ENCODE results near the gene TBC1D24.

The TBC1D24 gene

DNA sequence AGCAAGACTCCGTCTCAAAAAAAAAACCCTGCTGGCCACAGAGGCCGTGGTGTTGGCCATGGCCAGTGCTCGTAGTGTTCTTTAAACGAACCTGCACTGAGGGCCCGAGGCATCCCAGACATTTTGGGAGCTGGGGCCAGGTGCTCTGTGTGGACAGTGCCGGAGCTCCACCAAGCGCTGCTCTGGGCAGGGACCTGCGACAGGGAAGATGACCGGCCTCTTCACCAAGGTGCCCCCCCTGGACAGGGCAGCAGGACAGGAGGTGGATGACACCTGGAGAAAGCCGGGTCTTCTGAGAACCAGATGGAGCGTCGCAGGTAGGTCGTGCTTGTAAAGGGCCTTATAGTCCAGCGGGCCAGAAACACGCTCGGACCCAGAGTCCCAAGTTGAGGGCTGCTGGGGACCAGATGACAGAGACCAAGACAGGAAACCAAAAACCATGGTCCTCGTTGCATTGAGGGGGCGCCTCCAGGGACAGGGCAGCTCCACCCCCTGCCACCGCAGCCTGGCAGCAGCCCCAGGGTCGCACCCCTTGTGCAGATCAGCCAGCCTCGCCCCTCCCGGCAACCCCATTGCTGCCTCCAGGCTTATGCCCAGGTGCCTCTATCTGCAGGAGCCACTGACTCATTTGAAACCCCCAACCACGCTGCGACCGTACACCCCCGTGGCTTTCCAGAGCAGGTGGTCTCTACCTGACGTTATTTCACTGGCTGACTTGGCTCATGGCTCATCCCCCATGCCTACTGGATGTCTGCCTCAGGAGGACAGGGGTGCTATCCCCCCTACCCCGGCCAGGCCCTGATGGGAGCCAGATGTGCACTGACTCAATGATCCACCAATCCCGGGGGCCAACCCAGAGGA is 8.0 kb upstream of the TBC1D24 start:
- ATAC-seq (replicated peaks; ENCODE audit: extremely low read depth, poor library complexity, severe bottlenecking) (no peak), DNase-seq (ENCODE audit: low spot score in 2 of 2) (no peak)
- Mint-ChIP-seq H3K9me3 (no peaks in the 10 kb centered on the region), H3K4me3 (no peak overlapping the region), H3K27me3 (peaks cover 28% of the 10 kb centered on the region), H3K36me3 (ENCODE audit: insufficient read depth) (peaks cover 1% of the 10 kb centered on the region), H3K27ac (ENCODE audit: low read depth) (no peak overlapping the region), H3K4me1 (no peaks in the 10 kb centered on the region)

DNA sequence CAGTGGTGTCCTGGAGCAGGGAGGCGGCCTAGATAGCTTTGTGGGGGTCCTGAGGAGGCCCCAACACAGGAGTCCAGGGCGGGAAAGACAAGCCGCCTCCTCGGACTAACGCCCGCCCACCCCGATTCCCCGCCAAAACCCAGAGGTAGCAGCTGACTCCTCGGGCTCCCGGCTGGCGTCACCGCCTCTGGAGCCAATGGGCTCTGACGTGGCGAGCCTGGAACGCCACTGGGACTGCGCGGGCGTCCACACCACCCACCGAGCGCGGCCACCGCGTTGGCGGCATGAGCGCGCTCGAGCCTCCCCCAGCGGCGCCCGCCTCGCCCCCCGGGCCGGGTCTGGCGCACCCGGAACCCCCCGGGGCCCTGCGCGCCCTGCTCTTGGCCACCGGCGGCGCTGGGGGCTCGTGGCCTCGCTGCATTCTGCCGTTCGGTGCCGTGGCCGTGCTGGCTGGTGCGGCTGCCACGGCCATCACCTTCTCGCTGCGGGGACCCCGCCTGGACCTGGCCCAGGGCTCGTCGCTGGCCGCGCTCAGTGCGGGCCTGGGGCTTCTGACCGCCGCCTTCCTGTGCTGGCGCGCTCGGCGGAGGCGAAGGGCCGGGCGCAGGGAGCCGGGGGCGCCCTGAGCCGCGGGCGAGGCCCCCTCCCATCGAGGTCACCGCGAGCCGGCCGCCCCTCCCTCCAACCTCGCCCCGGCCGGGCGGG is 7.2 kb upstream of the TBC1D24 start:
- Mint-ChIP-seq H3K4me3 (no peak overlapping the region), H3K4me1 (no peaks in the 10 kb centered on the region), H3K36me3 (ENCODE audit: insufficient read depth) (peaks cover 1% of the 10 kb centered on the region), H3K9me3 (no peaks in the 10 kb centered on the region), H3K27ac (ENCODE audit: low read depth) (no peak overlapping the region), H3K27me3 (peaks cover 28% of the 10 kb centered on the region)
- ATAC-seq (replicated peaks; ENCODE audit: extremely low read depth, poor library complexity, severe bottlenecking) (no peak), DNase-seq (ENCODE audit: low spot score in 2 of 2) (no peak)

DNA sequence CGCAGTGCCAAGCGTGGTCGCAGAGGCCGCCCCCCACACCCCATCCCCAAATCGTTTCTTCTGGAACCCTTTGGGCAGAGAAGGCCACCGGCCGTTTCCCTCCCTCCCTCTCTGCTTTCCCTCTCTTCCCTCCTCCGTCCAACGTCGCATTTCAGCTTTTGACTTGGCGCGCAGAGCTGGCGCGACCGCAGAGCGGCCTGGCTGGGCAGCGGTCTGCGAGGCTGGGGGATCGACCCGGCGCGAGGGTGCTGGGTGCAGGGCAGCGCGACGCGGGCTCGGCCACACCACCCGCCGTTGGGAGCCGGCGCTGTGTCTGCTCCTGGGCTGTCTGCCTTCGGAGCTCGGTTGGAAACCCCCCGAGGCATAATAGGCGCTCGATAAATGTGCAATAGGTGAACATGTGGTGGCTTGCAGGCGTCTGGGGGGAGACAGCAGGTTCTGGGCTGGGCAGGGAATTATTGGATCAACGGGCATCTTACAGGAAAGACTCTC is 6.6 kb upstream of the TBC1D24 start:
- Mint-ChIP-seq H3K27ac (ENCODE audit: low read depth) (no peak overlapping the region), H3K4me3 (peak overlapping the region; percentile 51), H3K27me3 (peaks cover 34% of the 10 kb centered on the region), H3K36me3 (ENCODE audit: insufficient read depth) (peaks cover 1% of the 10 kb centered on the region), H3K9me3 (no peaks in the 10 kb centered on the region), H3K4me1 (peaks cover 6% of the 10 kb centered on the region)
- DNase-seq (ENCODE audit: low spot score in 2 of 2) (no peak), ATAC-seq (replicated peaks; ENCODE audit: extremely low read depth, poor library complexity, severe bottlenecking) (peak; percentile 49)

DNA sequence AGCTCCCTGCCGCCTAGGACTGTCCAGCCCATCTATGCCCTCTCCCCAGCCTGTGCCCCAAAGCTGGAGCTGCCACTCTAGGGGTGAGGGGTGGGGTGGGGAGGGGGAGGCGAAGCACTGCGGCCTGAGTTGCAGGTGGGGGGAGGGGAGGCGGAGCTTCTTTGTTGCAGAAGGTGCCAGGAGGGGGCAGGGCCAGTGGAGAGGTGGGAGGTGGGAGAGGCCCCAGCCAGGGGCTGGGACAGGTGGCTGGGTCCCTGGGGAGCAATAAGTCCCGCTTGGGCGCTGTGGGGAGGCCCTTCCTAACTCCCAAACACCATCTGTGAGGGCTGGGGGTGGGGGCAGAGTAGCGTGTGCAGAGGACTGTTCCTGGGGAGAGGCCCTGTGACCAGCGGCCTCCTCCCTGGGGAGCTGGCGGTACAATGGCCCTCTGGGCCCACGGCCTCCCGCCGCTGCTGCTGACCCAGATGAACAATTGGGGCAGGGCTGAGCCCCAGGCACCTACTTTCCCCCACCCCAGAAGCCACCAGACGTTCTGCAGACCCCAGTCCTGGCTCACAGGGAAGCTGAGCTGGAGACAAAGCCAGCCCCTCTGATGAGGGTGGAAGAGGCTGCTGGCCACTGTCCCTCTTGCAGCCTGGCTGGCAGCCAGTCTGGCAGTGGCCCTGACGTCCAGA is 6.1 kb upstream of the TBC1D24 start:
- DNase-seq (ENCODE audit: low spot score in 2 of 2): no peak
- peaks cover 7% of the 10 kb centered on the region for H3K4me1 Mint-ChIP-seq
- H3K36me3 Mint-ChIP-seq (ENCODE audit: insufficient read depth): peaks cover 1% of the 10 kb centered on the region
- peaks cover 36% of the 10 kb centered on the region for H3K27me3 Mint-ChIP-seq
- H3K4me3 Mint-ChIP-seq: peak overlapping the region; percentile 51
- ATAC-seq (replicated peaks; ENCODE audit: extremely low read depth, poor library complexity, severe bottlenecking): no peak
- H3K9me3 Mint-ChIP-seq: no peaks in the 10 kb centered on the region
- no peak overlapping the region for H3K27ac Mint-ChIP-seq (ENCODE audit: low read depth)

DNA sequence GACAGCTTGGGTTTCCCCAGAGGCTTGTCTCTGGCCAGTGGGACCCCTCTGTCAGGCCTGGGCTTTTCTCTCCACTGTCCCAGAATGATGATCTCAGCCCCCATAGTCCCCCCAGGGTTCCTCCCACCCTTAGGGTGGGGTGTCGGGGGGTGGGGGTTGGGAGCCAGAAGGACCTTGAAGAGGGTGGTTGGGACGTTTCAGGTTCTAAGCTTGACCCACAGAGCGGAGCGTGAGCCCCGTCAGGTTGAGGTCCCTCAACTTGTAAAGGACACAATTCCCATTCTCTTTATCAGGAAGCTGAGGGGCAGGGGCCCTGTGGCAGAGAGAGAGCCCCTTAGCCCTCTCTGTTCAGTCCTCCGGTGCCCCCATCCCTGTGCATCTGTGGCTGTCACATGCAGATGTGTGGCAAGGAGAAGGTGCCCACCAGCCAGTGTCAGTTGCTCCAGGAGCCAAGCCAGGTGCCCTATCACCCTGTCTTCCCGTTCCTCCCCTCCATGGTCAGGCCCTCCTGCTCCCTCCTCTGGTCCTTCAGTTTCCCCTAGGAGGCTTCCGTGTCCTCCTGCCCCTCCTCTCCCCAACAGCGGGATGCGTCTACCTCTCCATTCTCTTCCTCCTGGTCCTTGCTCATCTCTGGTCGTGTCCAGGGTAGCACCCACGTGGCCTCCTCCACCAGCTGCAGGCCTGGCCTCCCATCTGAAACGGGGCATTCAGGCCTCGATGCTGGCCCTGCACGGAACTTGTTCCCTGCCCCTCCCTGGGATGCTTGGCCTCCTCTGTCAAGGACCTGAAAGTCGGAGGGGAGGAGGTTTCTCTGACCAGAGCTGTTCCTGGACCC is 5.3 kb upstream of the TBC1D24 start:
- Mint-ChIP-seq H3K36me3 (ENCODE audit: insufficient read depth) (peaks cover 1% of the 10 kb centered on the region), H3K27ac (ENCODE audit: low read depth) (no peak overlapping the region), H3K4me1 (peaks cover 7% of the 10 kb centered on the region), H3K4me3 (no peak overlapping the region), H3K9me3 (no peaks in the 10 kb centered on the region), H3K27me3 (peaks cover 36% of the 10 kb centered on the region)
- ATAC-seq (replicated peaks; ENCODE audit: extremely low read depth, poor library complexity, severe bottlenecking): no peak
- no peak for DNase-seq (ENCODE audit: low spot score in 2 of 2)

DNA sequence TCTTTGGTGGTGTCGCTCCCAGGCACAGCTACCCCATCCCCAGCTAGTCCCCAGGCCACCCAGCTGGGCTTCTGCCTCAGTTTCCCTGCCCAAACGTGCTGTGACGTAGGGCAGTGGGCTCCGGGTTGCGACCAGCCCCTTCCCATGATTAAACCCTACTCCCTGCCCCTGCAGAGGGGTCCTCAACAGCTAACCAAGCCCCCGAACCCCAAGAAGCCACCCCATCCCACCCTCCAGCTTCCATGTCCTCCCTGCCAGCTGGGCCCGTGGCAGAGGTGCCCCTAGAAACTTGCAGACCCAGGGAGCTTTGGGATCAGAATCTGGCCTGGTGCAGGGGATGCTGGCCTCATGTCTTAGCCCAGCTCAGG is 4.7 kb upstream of the TBC1D24 start:
- peaks cover 7% of the 10 kb centered on the region for H3K4me1 Mint-ChIP-seq
- H3K27me3 Mint-ChIP-seq: peaks cover 36% of the 10 kb centered on the region
- no peak overlapping the region for H3K27ac Mint-ChIP-seq (ENCODE audit: low read depth)
- H3K9me3 Mint-ChIP-seq: no peaks in the 10 kb centered on the region
- H3K4me3 Mint-ChIP-seq: no peak overlapping the region
- ATAC-seq (replicated peaks; ENCODE audit: extremely low read depth, poor library complexity, severe bottlenecking) (no peak), DNase-seq (ENCODE audit: low spot score in 2 of 2) (no peak)
- H3K36me3 Mint-ChIP-seq (ENCODE audit: insufficient read depth): peaks cover 1% of the 10 kb centered on the region

DNA sequence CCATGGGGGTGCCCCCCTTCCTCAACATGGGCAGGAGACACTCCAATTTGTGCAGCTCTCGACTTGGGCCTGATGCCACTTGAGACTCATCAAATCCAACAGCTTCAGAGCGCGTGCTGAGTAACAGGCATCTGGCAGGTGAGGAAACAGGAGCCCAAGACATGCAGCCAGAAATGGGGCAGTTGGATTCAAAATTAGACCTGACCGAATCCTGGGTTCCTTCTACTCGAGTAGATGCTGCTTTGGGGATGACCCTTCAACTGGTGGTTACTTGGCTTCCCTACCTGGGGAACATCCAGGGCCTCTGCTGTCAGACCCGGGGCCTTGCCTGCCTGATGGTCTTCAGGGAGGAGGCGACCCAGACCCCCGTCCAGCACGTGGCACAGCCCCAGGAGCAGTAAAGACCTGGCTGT is 4.3 kb upstream of the TBC1D24 start:
- Mint-ChIP-seq H3K4me3 (no peak overlapping the region), H3K27ac (ENCODE audit: low read depth) (no peak overlapping the region), H3K9me3 (no peaks in the 10 kb centered on the region), H3K4me1 (peaks cover 7% of the 10 kb centered on the region), H3K36me3 (ENCODE audit: insufficient read depth) (peaks cover 1% of the 10 kb centered on the region), H3K27me3 (peaks cover 36% of the 10 kb centered on the region)
- no peak for DNase-seq (ENCODE audit: low spot score in 2 of 2)
- ATAC-seq (replicated peaks; ENCODE audit: extremely low read depth, poor library complexity, severe bottlenecking): no peak

DNA sequence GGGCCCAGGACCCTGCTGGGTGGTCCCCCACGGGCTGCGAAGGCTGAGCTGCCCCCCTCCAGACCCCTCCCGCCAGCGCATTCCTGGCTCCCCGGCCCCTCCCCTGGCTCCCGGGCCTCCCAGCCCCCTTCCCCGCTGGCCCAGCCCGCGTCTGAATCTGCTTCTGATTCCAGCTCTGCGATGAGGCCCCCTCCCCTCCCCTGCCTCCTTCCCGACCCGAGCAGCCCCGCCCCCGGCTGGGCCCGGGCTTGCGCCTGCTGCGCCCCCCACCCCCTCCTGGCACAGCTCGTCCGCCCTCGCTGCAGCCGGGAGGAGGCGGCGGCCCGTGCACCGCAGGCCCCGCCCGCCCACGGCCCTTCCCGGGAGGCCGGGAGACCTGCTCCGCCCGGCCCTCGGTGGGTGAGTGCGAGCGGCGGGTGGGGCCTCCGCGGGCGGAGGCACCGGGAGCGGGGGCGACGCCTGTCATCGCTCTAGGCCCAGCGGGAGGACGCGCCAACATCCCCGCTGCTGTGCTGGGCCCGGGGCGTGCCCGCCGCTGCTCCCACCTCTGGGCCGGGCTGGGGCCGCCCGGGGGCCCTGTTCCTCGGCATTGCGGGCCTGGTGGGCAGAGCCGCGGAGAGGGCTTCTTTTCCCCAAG is 3.8 kb upstream of the TBC1D24 start, which contains the start of gene NTN3:
Gene NTN3 (plus strand): TSS at position 282 of the 637 bp plus-strand sequence. CDS start 405 bp downstream, outside the sequence.
- Mint-ChIP-seq H3K4me3 (no peak within 1 kb of the TSS), H3K4me1 (peaks cover 9% of the 10 kb centered on the region), H3K27me3 (peaks cover 36% of the 10 kb centered on the region), H3K36me3 (ENCODE audit: insufficient read depth) (peaks cover 1% of the 10 kb centered on the region), H3K27ac (ENCODE audit: low read depth) (no peak within 1 kb of the TSS), H3K9me3 (no peaks in the 10 kb centered on the region)
- ATAC-seq (replicated peaks; ENCODE audit: extremely low read depth, poor library complexity, severe bottlenecking): no peak
- DNase-seq (ENCODE audit: low spot score in 2 of 2): no peak

DNA sequence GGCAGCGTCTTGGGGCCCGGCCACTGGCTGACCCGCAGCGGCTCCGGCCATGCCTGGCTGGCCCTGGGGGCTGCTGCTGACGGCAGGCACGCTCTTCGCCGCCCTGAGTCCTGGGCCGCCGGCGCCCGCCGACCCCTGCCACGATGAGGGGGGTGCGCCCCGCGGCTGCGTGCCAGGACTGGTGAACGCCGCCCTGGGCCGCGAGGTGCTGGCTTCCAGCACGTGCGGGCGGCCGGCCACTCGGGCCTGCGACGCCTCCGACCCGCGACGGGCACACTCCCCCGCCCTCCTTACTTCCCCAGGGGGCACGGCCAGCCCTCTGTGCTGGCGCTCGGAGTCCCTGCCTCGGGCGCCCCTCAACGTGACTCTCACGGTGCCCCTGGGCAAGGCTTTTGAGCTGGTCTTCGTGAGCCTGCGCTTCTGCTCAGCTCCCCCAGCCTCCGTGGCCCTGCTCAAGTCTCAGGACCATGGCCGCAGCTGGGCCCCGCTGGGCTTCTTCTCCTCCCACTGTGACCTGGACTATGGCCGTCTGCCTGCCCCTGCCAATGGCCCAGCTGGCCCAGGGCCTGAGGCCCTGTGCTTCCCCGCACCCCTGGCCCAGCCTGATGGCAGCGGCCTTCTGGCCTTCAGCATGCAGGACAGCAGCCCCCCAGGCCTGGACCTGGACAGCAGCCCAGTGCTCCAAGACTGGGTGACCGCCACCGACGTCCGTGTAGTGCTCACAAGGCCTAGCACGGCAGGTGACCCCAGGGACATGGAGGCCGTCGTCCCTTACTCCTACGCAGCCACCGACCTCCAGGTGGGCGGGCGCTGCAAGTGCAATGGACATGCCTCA is 3.1 kb upstream of the TBC1D24 start:
- ATAC-seq (replicated peaks; ENCODE audit: extremely low read depth, poor library complexity, severe bottlenecking) (no peak), DNase-seq (ENCODE audit: low spot score in 2 of 2) (no peak)
- H3K9me3 Mint-ChIP-seq: no peaks in the 10 kb centered on the region
- H3K27me3 Mint-ChIP-seq: peaks cover 36% of the 10 kb centered on the region
- peaks cover 15% of the 10 kb centered on the region for H3K4me1 Mint-ChIP-seq
- no peak overlapping the region for H3K27ac Mint-ChIP-seq (ENCODE audit: low read depth)
- H3K36me3 Mint-ChIP-seq (ENCODE audit: insufficient read depth): peaks cover 1% of the 10 kb centered on the region
- H3K4me3 Mint-ChIP-seq: no peak overlapping the region

DNA sequence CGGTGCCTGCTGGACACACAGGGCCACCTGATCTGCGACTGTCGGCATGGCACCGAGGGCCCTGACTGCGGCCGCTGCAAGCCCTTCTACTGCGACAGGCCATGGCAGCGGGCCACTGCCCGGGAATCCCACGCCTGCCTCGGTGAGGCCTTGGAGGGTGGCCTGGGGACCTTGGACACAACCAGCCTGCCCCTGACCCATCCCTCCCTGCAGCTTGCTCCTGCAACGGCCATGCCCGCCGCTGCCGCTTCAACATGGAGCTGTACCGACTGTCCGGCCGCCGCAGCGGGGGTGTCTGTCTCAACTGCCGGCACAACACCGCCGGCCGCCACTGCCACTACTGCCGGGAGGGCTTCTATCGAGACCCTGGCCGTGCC is 2.5 kb upstream of the TBC1D24 start:
- Mint-ChIP-seq H3K27me3 (peaks cover 36% of the 10 kb centered on the region), H3K4me3 (no peak overlapping the region)

DNA sequence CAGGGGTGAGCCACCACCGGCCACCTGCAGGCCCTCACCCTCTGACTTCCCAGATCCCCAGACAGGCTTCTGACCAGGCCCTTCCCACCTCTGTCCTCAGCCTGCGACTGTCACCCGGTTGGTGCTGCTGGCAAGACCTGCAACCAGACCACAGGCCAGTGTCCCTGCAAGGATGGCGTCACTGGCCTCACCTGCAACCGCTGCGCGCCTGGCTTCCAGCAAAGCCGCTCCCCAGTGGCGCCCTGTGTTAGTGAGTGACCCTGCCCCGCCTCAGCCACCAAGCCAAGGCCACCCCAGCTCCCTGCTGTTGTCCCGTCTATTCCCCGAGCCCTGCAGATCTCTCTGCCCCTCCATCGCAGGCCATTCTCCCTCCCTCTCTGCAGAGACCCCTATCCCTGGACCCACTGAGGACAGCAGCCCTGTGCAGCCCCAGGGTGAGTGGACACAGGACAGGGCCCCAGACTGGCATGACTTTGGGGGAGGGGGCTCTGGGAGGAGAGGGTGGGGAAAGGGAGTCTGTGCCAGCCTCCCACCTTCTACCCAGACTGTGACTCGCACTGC is 2.0 kb upstream of the TBC1D24 start:
- Mint-ChIP-seq H3K4me1 (peaks cover 22% of the 10 kb centered on the region), H3K4me3 (peak overlapping the region; percentile 61), H3K9me3 (no peaks in the 10 kb centered on the region), H3K27ac (ENCODE audit: low read depth) (no peak overlapping the region), H3K36me3 (ENCODE audit: insufficient read depth) (peaks cover 1% of the 10 kb centered on the region), H3K27me3 (peaks cover 36% of the 10 kb centered on the region)
- ATAC-seq (replicated peaks; ENCODE audit: extremely low read depth, poor library complexity, severe bottlenecking) (no peak), DNase-seq (ENCODE audit: low spot score in 2 of 2) (no peak)

More for the DNA sequence above, 2.5 kb upstream of the TBC1D24 start:
- peaks cover 1% of the 10 kb centered on the region for H3K36me3 Mint-ChIP-seq (ENCODE audit: insufficient read depth)
- H3K27ac Mint-ChIP-seq (ENCODE audit: low read depth): no peak overlapping the region
- ATAC-seq (replicated peaks; ENCODE audit: extremely low read depth, poor library complexity, severe bottlenecking) (no peak), DNase-seq (ENCODE audit: low spot score in 2 of 2) (no peak)
- H3K4me1 Mint-ChIP-seq: peaks cover 18% of the 10 kb centered on the region
- H3K9me3 Mint-ChIP-seq: no peaks in the 10 kb centered on the region

Measured in central memory CD8-positive, alpha-beta T cell (primary cell).